Rectal smooth muscle tissue (tissue), 1 donor: ENCODE data around the gene EYS.

Experiments
- H3K27ac ChIP-seq: one replicate; pipeline ENCODE4 v1.7.0; 2013; ENCODE audit warnings: low read depth, low read length, inconsistent platforms
- H3K27me3 ChIP-seq: one replicate; pipeline ENCODE4 v1.7.0; 2013; ENCODE audit warnings: low read length; ENCODE audit not compliant: control insufficient read depth, insufficient read depth
- H3K36me3 ChIP-seq: one replicate; pipeline ENCODE4 v1.7.0; 2013; ENCODE audit warnings: low read length; ENCODE audit not compliant: control insufficient read depth, insufficient read depth
- H3K4me1 ChIP-seq: one replicate; pipeline ENCODE4 v1.7.0; 2013; ENCODE audit warnings: low read length; ENCODE audit not compliant: control insufficient read depth, insufficient read depth
- H3K4me3 ChIP-seq: one replicate; pipeline ENCODE4 v1.7.0; 2013; ENCODE audit warnings: low read length
- H3K9ac ChIP-seq: one replicate; pipeline ENCODE4 v1.7.0; 2013; ENCODE audit warnings: low read length

Gene EYS

GRCh38 chr6:64186592-64186991, 1520.4 kb downstream of the EYS start:
- Histone ChIP-seq H3K4me1 (no peaks in the 10 kb centered on the region), H3K27me3 (no peaks in the 10 kb centered on the region), H3K9ac (no peak overlapping the region), H3K36me3 (no peaks in the 10 kb centered on the region), H3K4me3 (no peak overlapping the region), H3K27ac (no peak overlapping the region)

- no peaks in the 10 kb centered on the region for H3K4me1 ChIP-seq
- no peaks in the 10 kb centered on the region for H3K36me3 ChIP-seq
- no peak overlapping the region for H3K27ac ChIP-seq
- H3K27me3 ChIP-seq: no peaks in the 10 kb centered on the region
- no peak overlapping the region for H3K4me3 ChIP-seq
- H3K9ac ChIP-seq: no peak overlapping the region
Observed at GRCh38 chr6:64185621-64186020, 1521.4 kb downstream of the EYS start.

GRCh38 chr6:64175296-64175695, 1531.7 kb downstream of the EYS start:
- Histone ChIP-seq H3K4me1 (no peaks in the 10 kb centered on the region), H3K27me3 (no peaks in the 10 kb centered on the region), H3K4me3 (no peak overlapping the region), H3K9ac (no peak overlapping the region), H3K27ac (no peak overlapping the region), H3K36me3 (no peaks in the 10 kb centered on the region)

- no peak overlapping the region for H3K9ac ChIP-seq
- H3K27me3 ChIP-seq: no peaks in the 10 kb centered on the region
- no peak overlapping the region for H3K27ac ChIP-seq
- no peaks in the 10 kb centered on the region for H3K4me1 ChIP-seq
- no peaks in the 10 kb centered on the region for H3K36me3 ChIP-seq
- no peak overlapping the region for H3K4me3 ChIP-seq
Observed at GRCh38 chr6:64170316-64170715, 1536.7 kb downstream of the EYS start.

- Histone ChIP-seq H3K9ac (no peak overlapping the region), H3K4me1 (no peaks in the 10 kb centered on the region), H3K27ac (no peak overlapping the region)
Observed at GRCh38 chr6:64160486-64160885, 1546.5 kb downstream of the EYS start.

GRCh38 chr6:64155063-64155462, 1552.0 kb downstream of the EYS start:
- no peak overlapping the region for H3K9ac ChIP-seq

More at GRCh38 chr6:64160486-64160885, 1546.5 kb downstream of the EYS start:
- H3K27me3 ChIP-seq: no peaks in the 10 kb centered on the region
- H3K4me3 ChIP-seq: no peak overlapping the region
- H3K36me3 ChIP-seq: no peaks in the 10 kb centered on the region

GRCh38 chr6:64146876-64147275, 1560.2 kb downstream of the EYS start:
- H3K4me1 ChIP-seq: no peaks in the 10 kb centered on the region
- H3K27me3 ChIP-seq: no peaks in the 10 kb centered on the region

More at GRCh38 chr6:64155063-64155462, 1552.0 kb downstream of the EYS start:
- Histone ChIP-seq H3K4me1 (no peaks in the 10 kb centered on the region), H3K4me3 (no peak overlapping the region), H3K36me3 (no peaks in the 10 kb centered on the region), H3K27me3 (no peaks in the 10 kb centered on the region), H3K27ac (no peak overlapping the region)

GRCh38 chr6:64146094-64146493, 1560.9 kb downstream of the EYS start:
- no peak overlapping the region for H3K9ac ChIP-seq
- H3K4me3 ChIP-seq: no peak overlapping the region
- no peaks in the 10 kb centered on the region for H3K36me3 ChIP-seq
- H3K27ac ChIP-seq: no peak overlapping the region
- no peaks in the 10 kb centered on the region for H3K27me3 ChIP-seq
- no peaks in the 10 kb centered on the region for H3K4me1 ChIP-seq

More at GRCh38 chr6:64146876-64147275, 1560.2 kb downstream of the EYS start:
- no peak overlapping the region for H3K4me3 ChIP-seq
- H3K27ac ChIP-seq: no peak overlapping the region
- H3K9ac ChIP-seq: no peak overlapping the region
- no peaks in the 10 kb centered on the region for H3K36me3 ChIP-seq

- H3K27ac ChIP-seq: no peak overlapping the region
- no peak overlapping the region for H3K4me3 ChIP-seq
- H3K27me3 ChIP-seq: no peaks in the 10 kb centered on the region
- H3K4me1 ChIP-seq: no peaks in the 10 kb centered on the region
- no peaks in the 10 kb centered on the region for H3K36me3 ChIP-seq
- no peak overlapping the region for H3K9ac ChIP-seq
Observed at GRCh38 chr6:64145658-64146057, 1561.4 kb downstream of the EYS start.

- no peak overlapping the region for H3K27ac ChIP-seq
- H3K4me3 ChIP-seq: no peak overlapping the region
- no peaks in the 10 kb centered on the region for H3K36me3 ChIP-seq
- no peaks in the 10 kb centered on the region for H3K4me1 ChIP-seq
- H3K9ac ChIP-seq: no peak overlapping the region
- H3K27me3 ChIP-seq: no peaks in the 10 kb centered on the region
Observed at GRCh38 chr6:64143101-64143500, 1563.9 kb downstream of the EYS start.

- Histone ChIP-seq H3K36me3 (no peaks in the 10 kb centered on the region), H3K4me1 (no peaks in the 10 kb centered on the region), H3K27ac (no peak overlapping the region), H3K9ac (no peak overlapping the region), H3K4me3 (no peak overlapping the region), H3K27me3 (no peaks in the 10 kb centered on the region)
Observed at GRCh38 chr6:64141680-64142079, 1565.3 kb downstream of the EYS start.

GRCh38 chr6:64128301-64129024, 1578.6 kb downstream of the EYS start:
- H3K4me1 ChIP-seq: no peaks in the 10 kb centered on the region

More at GRCh38 chr6:64128301-64129024, 1578.6 kb downstream of the EYS start:
- no peaks in the 10 kb centered on the region for H3K27me3 ChIP-seq
- no peak overlapping the region for H3K9ac ChIP-seq
- H3K4me3 ChIP-seq: no peak overlapping the region
- no peak overlapping the region for H3K27ac ChIP-seq
- H3K36me3 ChIP-seq: no peaks in the 10 kb centered on the region
